RWPE2 (cell line): Measurements from ENCODE around the gene KATNB1.

ENCODE experiments used
- ATAC-seq: fragments of 200-7000 bp; cut with Tn5 transposase; 3 replicates; pipeline ENCODE4 v1.9.1; 2021; ENCODE audit warnings: low read depth
- DNase-seq: peaks from one replicate; pipeline ENCODE4 v3.0.0-alpha.2; 2020; ENCODE audit warnings: low spot score
- H3K27ac ChIP-seq: fragments of 450-650 bp; 2 replicates; pipeline ENCODE4 v1.5.1; 2017; ENCODE audit warnings: mild to moderate bottlenecking; ENCODE audit not compliant: poor library complexity, severe bottlenecking
- H3K27me3 ChIP-seq: fragments of 250-450 bp; sonication (Bioruptor Pico); 2 replicates; pipeline ENCODE4 v1.5.1; 2021; ENCODE audit warnings: mild to moderate bottlenecking, moderate library complexity; ENCODE audit not compliant: insufficient read depth, poor library complexity, severe bottlenecking
- H3K36me3 ChIP-seq: fragments of 250-450 bp; sonication (Bioruptor Pico); 2 replicates; pipeline ENCODE4 v1.5.1; 2020; ENCODE audit warnings: low read depth, mild to moderate bottlenecking, moderate library complexity
- H3K4me1 ChIP-seq: fragments of 250-450 bp; sonication (Bioruptor Pico); 2 replicates; pipeline ENCODE4 v1.5.1; 2021; ENCODE audit warnings: mild to moderate bottlenecking, moderate library complexity; ENCODE audit not compliant: insufficient read depth, poor library complexity, severe bottlenecking
- H3K4me3 ChIP-seq: fragments of 250-450 bp; sonication (Bioruptor Pico); 2 replicates; pipeline ENCODE4 v1.5.1; 2021; ENCODE audit warnings: mild to moderate bottlenecking, moderate library complexity; ENCODE audit not compliant: severe bottlenecking
- H3K9me3 ChIP-seq: fragments of 250-450 bp; sonication (Bioruptor Pico); 2 replicates; pipeline ENCODE4 v1.5.1; 2021; ENCODE audit warnings: mild to moderate bottlenecking, moderate library complexity; ENCODE audit not compliant: severe bottlenecking
- TF ChIP-seq, protein P1 (sequence below): fragments of 450-650 bp; IDR thresholded peaks from one replicate; pipeline ENCODE4 v1.5.1; 2017; ENCODE audit warnings: mild to moderate bottlenecking, moderate library complexity; ENCODE audit not compliant: poor library complexity, severe bottlenecking

Gene KATNB1

DNA sequence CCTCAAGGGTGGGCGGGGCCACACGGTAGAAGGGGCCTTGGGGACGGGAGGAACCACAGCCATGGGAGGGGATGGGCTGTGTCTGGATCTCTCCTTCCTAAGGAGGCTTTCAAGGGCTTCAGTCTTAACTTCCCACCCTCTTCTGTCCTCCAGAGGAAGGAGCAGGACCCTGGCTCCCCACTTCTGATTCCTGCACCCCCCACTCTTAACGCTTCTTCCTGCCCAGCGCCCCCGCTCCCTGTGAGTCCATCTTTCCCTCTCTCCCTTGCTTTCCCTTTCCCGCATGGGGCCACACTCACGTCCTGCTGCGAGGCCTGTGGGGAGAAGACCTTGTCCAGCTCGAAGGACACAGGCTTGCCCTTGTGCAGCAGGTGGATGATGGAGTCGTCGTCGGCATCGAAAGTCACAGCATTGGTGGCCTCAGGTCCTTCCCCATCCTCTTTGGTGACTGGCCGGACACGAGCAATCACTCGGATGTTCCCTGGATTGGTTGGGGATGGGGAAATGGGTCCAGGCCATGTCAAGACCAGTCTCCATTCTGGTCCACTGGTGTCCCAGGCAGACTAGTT, 29.7 kb downstream of the KATNB1 start:
- Histone ChIP-seq H3K27me3 (no peaks in the 10 kb centered on the region), H3K27ac (peak overlapping the region; percentile 75), H3K9me3 (no peaks in the 10 kb centered on the region), H3K4me3 (no peak overlapping the region), H3K4me1 (peaks cover 7% of the 10 kb centered on the region), H3K36me3 (peaks cover 65% of the 10 kb centered on the region)
- TF ChIP-seq, protein P1, sequence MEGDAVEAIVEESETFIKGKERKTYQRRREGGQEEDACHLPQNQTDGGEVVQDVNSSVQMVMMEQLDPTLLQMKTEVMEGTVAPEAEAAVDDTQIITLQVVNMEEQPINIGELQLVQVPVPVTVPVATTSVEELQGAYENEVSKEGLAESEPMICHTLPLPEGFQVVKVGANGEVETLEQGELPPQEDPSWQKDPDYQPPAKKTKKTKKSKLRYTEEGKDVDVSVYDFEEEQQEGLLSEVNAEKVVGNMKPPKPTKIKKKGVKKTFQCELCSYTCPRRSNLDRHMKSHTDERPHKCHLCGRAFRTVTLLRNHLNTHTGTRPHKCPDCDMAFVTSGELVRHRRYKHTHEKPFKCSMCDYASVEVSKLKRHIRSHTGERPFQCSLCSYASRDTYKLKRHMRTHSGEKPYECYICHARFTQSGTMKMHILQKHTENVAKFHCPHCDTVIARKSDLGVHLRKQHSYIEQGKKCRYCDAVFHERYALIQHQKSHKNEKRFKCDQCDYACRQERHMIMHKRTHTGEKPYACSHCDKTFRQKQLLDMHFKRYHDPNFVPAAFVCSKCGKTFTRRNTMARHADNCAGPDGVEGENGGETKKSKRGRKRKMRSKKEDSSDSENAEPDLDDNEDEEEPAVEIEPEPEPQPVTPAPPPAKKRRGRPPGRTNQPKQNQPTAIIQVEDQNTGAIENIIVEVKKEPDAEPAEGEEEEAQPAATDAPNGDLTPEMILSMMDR = no peak
- no peak for DNase-seq
- ATAC-seq = no peak

DNA sequence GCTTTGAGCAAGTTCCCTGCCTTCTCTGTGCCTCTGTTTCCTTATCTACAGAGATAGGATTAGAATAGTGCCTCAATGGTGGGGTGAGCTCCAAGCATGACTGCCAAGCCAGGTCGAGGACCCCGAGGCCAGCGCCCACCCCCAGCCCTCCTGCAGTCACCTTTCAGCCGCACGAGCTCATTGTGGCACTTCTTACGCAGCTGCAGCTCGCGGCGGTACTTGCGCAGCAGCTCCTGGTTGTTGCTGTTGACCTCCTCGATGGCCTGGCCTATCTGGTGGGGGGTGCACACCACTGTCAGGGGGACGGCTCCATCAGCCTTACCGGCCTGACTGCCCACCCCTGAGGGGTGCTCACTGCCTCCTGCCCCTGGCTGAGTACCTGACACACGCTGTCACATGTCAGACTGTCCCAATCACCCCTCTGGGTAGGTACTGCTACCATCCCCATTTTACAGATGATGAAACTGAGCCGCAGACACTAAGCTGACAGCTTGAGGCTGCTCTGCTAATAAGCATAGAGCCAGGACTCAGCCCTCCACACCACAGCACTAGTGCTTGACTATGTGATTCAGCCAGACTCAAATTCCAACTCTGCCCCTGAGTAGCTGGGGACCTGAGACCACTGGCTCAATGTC, 31.3 kb downstream of the KATNB1 start:
- DNase-seq = no peak
- TF ChIP-seq, protein P1 = no peak
- no peaks in the 10 kb centered on the region for H3K27me3 ChIP-seq
- H3K36me3 ChIP-seq = peaks cover 79% of the 10 kb centered on the region
- no peaks in the 10 kb centered on the region for H3K9me3 ChIP-seq
- no peak overlapping the region for H3K4me3 ChIP-seq
- H3K27ac ChIP-seq = no peak overlapping the region
- peaks cover 7% of the 10 kb centered on the region for H3K4me1 ChIP-seq
- ATAC-seq = no peak

DNA sequence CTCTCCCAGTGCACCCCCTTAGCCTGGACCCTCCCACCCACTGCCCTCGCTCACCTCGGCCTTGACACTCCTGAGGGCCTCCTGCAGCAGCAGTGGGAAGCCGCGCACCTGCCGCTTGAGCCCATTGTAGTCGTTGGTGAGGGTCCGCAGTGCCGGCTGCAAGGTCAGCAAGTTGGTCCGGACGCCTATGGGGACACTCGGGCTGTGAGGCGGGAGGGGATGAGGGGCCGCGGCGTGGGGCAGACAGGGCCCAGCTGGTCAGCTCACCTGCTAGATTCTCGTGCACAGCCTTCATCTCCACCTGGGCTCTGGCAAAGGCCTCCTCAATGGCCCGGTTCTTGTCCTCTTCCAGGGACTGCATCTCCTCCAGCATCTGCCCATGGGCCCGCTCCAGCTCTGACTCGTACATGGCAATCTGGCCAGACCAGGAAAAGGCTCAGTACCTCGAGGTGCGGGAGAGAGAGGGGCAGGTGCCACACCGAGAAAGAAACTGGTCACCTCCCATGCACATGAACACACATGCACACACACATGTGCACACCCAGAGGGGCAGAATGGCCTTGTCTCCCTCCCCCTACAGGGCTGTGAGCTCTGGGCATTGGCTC, 34.1 kb downstream of the KATNB1 start:
- Histone ChIP-seq H3K36me3 (peaks cover 79% of the 10 kb centered on the region), H3K9me3 (no peaks in the 10 kb centered on the region), H3K27ac (no peak overlapping the region), H3K4me1 (peaks cover 2% of the 10 kb centered on the region), H3K27me3 (no peaks in the 10 kb centered on the region), H3K4me3 (no peak overlapping the region)
- TF ChIP-seq, protein P1 = no peak
- DNase-seq = peak; percentile 72
- ATAC-seq = no peak

DNA sequence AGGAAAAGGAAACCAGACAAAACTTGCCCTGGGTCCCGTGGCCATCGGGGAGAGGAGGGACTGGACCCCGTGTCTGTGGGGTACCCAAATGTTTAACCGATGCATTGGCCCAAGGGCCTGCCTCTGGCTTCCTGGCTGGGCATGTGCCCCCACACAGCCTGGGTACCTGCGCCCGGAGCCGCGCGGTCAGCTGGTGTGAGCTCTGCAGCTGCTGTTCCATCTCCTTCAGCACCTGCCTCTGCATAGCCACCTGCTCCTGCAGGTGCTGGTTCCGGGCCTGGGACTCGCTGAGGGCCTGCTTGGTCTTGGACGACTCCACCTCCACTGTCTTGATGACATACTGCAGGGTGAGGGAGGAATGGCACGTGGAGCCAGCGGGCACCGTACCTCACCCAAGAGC, 34.8 kb downstream of the KATNB1 start:
- TF ChIP-seq, protein P1 = no peak
- Histone ChIP-seq H3K4me3 (no peak overlapping the region), H3K27ac (no peak overlapping the region), H3K9me3 (no peaks in the 10 kb centered on the region), H3K36me3 (peaks cover 83% of the 10 kb centered on the region), H3K27me3 (no peaks in the 10 kb centered on the region), H3K4me1 (no peaks in the 10 kb centered on the region)
- DNase-seq = peak; percentile 48
- no peak for ATAC-seq
